Mesothelial cell of epicardium (in vitro differentiated cells): ENCODE measurements around the gene SMIM22. TPM values are rescaled to one million over a fixed set of nuclear protein-coding genes. Genes with fewer than 3 reads are reported as not detected.

Source experiments
- DNase-seq, 2 experiments: peaks; one replicate each; pipeline ENCODE4 v3.0.0; 2021; ENCODE audit warnings: low spot score in 2 of 2; ENCODE audit not compliant: unreplicated experiment in 2 of 2
- H3K27ac Mint-ChIP-seq: 2 replicates; pipeline ENCODE4 v1.8.0; 2021; ENCODE audit warnings: mixed read lengths
- H3K27me3 Mint-ChIP-seq: 2 replicates; pipeline ENCODE4 v1.8.0; 2021; ENCODE audit warnings: low read depth, mixed read lengths
- H3K36me3 Mint-ChIP-seq: 2 replicates; pipeline ENCODE4 v1.8.0; 2021; ENCODE audit warnings: mixed read lengths
- H3K4me1 Mint-ChIP-seq: 2 replicates; pipeline ENCODE4 v1.8.0; 2021; ENCODE audit warnings: mixed read lengths
- H3K4me3 Mint-ChIP-seq: 2 replicates; pipeline ENCODE4 v1.8.0; 2021; ENCODE audit warnings: mild to moderate bottlenecking, moderate library complexity, mixed read lengths
- H3K9me3 Mint-ChIP-seq: 2 replicates; pipeline ENCODE4 v1.8.0; 2021; ENCODE audit warnings: mixed read lengths
- CTCF ChIP-seq: fragments of 200-600 bp; sonication (generic); IDR thresholded peaks from one replicate; pipeline ENCODE4 v1.5.0; 2021; ENCODE audit warnings: antibody characterized with exemption; ENCODE audit not compliant: unreplicated experiment
- total RNA-seq: library from RNA; stranded (reverse); gene quantifications from 3 replicates; pipeline ENCODE4 v1.2.1, GENCODE V29; 2021

SMIM22 gene
- total RNA-seq, 1 donor from 2014 or later, result not detected

- H3K27ac Mint-ChIP-seq, result no peak overlapping the region
Observed at GRCh38 chr16:4755687-4756086, 39.5 kb upstream of the SMIM22 start.

GRCh38 chr16:4760221-4760910 lies 34.8 kb upstream of the SMIM22 start:
- H3K36me3 Mint-ChIP-seq, result peaks cover 39% of the 10 kb centered on the region
- no peaks in the 10 kb centered on the region for H3K4me1 Mint-ChIP-seq
- no peak overlapping the region for H3K4me3 Mint-ChIP-seq
- peaks cover 5% of the 10 kb centered on the region for H3K9me3 Mint-ChIP-seq
- DNase-seq, result no peak
- no peak overlapping the region for H3K27ac Mint-ChIP-seq
- H3K27me3 Mint-ChIP-seq, result no peaks in the 10 kb centered on the region
- no peak for TF ChIP-seq CTCF

More at GRCh38 chr16:4755687-4756086, 39.5 kb upstream of the SMIM22 start:
- Mint-ChIP-seq H3K27me3 (no peaks in the 10 kb centered on the region), H3K4me1 (no peaks in the 10 kb centered on the region), H3K36me3 (peaks cover 47% of the 10 kb centered on the region), H3K4me3 (no peak overlapping the region), H3K9me3 (peaks cover 5% of the 10 kb centered on the region)
- no peak for DNase-seq
- no peak for TF ChIP-seq CTCF

GRCh38 chr16:4762205-4762604 lies 33.0 kb upstream of the SMIM22 start:
- H3K27me3 Mint-ChIP-seq, result no peaks in the 10 kb centered on the region
- DNase-seq, result no peak
- H3K9me3 Mint-ChIP-seq, result no peaks in the 10 kb centered on the region
- no peak overlapping the region for H3K27ac Mint-ChIP-seq
- peaks cover 9% of the 10 kb centered on the region for H3K4me1 Mint-ChIP-seq
- peaks cover 25% of the 10 kb centered on the region for H3K36me3 Mint-ChIP-seq
- no peak overlapping the region for H3K4me3 Mint-ChIP-seq
- no peak for TF ChIP-seq CTCF

GRCh38 chr16:4763791-4764190 lies 31.4 kb upstream of the SMIM22 start:
- no peak overlapping the region for H3K4me3 Mint-ChIP-seq
- no peaks in the 10 kb centered on the region for H3K27me3 Mint-ChIP-seq
- TF ChIP-seq CTCF, result no peak
- peaks cover 19% of the 10 kb centered on the region for H3K36me3 Mint-ChIP-seq
- H3K27ac Mint-ChIP-seq, result no peak overlapping the region
- H3K4me1 Mint-ChIP-seq, result peaks cover 15% of the 10 kb centered on the region
- no peaks in the 10 kb centered on the region for H3K9me3 Mint-ChIP-seq
- no peak for DNase-seq

GRCh38 chr16:4765511-4766474 lies 29.4 kb upstream of the SMIM22 start:
- Mint-ChIP-seq H3K9me3 (no peaks in the 10 kb centered on the region), H3K4me3 (peak overlapping the region; percentile 75), H3K36me3 (peaks cover 5% of the 10 kb centered on the region), H3K27me3 (no peaks in the 10 kb centered on the region), H3K4me1 (peaks cover 15% of the 10 kb centered on the region), H3K27ac (peak overlapping the region; percentile 71)
- no peak for DNase-seq
- no peak for TF ChIP-seq CTCF
